Measurements from ENCODE around the gene FSTL4. TPM values are rescaled to one million over a fixed set of nuclear protein-coding genes. Genes with fewer than 3 reads are reported as not detected.

FSTL4 gene
- total and polyA plus RNA-seq, 4 donors: 0.08 to 1.4 (median 0.31) TPM

- H3K9ac ChIP-seq (ENCODE audit: insufficient read depth in 1 of 2, low read length in 2 of 2): no peak overlapping the region
- TF ChIP-seq CTCF (IDR thresholded peaks at IDR 0.05; ENCODE audit: control extremely low read depth, extremely low read depth): no peak
- H3K36me3 ChIP-seq (ENCODE audit: control insufficient read depth in 4 of 4, insufficient read depth in 4 of 4, low read length in 4 of 4): no peaks in the 10 kb centered on the region
- H3K4me3 ChIP-seq: no peak overlapping the region
- DNase-seq: no peak
- H3K4me1 ChIP-seq (ENCODE audit: control insufficient read depth in 5 of 5, insufficient read depth in 5 of 5, low read length in 5 of 5): no peaks in the 10 kb centered on the region
- no peaks in the 10 kb centered on the region for H3K9me3 ChIP-seq (ENCODE audit: control insufficient read depth in 4 of 4, insufficient read depth in 3 of 4, low read length in 3 of 4)
- ATAC-seq (ENCODE audit: insufficient read depth, low FRiP score): no peak
- H3K27me3 ChIP-seq (ENCODE audit: control insufficient read depth in 3 of 3, insufficient read depth in 3 of 3, low read length in 2 of 3): peaks cover 0 to 3% (median 0%) of the 10 kb centered on the region in 3 donors
- no peak overlapping the region for H3K27ac ChIP-seq (ENCODE audit: low read depth in 1 of 2, low read length in 1 of 2)
- WGBS, 2 donors: 84 to 88% methylated on average over 11 of the region's 11 CpGs
Measured at GRCh38 chr5:133333326-133334150, 278.8 kb downstream of the FSTL4 start.

- TF ChIP-seq CTCF (IDR thresholded peaks at IDR 0.05; ENCODE audit: control extremely low read depth, extremely low read depth): no peak
- 84 to 90% methylated on average over 5 of the region's 5 CpGs for WGBS, 2 donors
- no peak overlapping the region for H3K4me3 ChIP-seq
- H3K9ac ChIP-seq (ENCODE audit: insufficient read depth in 1 of 2, low read length in 2 of 2): no peak overlapping the region
- no peaks in the 10 kb centered on the region for H3K4me1 ChIP-seq (ENCODE audit: control insufficient read depth in 5 of 5, insufficient read depth in 5 of 5, low read length in 5 of 5)
- H3K27ac ChIP-seq (ENCODE audit: low read depth in 1 of 2, low read length in 1 of 2): no peak overlapping the region
- DNase-seq (no peak), ATAC-seq (ENCODE audit: insufficient read depth, low FRiP score) (no peak)
- H3K36me3 ChIP-seq (ENCODE audit: control insufficient read depth in 4 of 4, insufficient read depth in 4 of 4, low read length in 4 of 4): no peaks in the 10 kb centered on the region
- peaks cover 0 to 3% (median 0%) of the 10 kb centered on the region in 3 donors for H3K27me3 ChIP-seq (ENCODE audit: control insufficient read depth in 3 of 3, insufficient read depth in 3 of 3, low read length in 2 of 3)
- no peaks in the 10 kb centered on the region for H3K9me3 ChIP-seq (ENCODE audit: control insufficient read depth in 4 of 4, insufficient read depth in 3 of 4, low read length in 3 of 4)
Measured at GRCh38 chr5:133332439-133333024, 279.8 kb downstream of the FSTL4 start.

GRCh38 chr5:133331941-133332340, 280.4 kb downstream of the FSTL4 start:
- 82 to 86% methylated on average over 12 of the region's 12 CpGs for WGBS, 2 donors
- Histone ChIP-seq H3K4me1 (ENCODE audit: control insufficient read depth in 5 of 5, insufficient read depth in 5 of 5, low read length in 5 of 5) (no peaks in the 10 kb centered on the region), H3K27ac (ENCODE audit: low read depth in 1 of 2, low read length in 1 of 2) (no peak overlapping the region), H3K4me3 (no peak overlapping the region), H3K27me3 (ENCODE audit: control insufficient read depth in 3 of 3, insufficient read depth in 3 of 3, low read length in 2 of 3) (peaks cover 0 to 3% (median 0%) of the 10 kb centered on the region in 3 donors), H3K9ac (ENCODE audit: insufficient read depth in 1 of 2, low read length in 2 of 2) (no peak overlapping the region), H3K9me3 (ENCODE audit: control insufficient read depth in 4 of 4, insufficient read depth in 3 of 4, low read length in 3 of 4) (no peaks in the 10 kb centered on the region), H3K36me3 (ENCODE audit: control insufficient read depth in 4 of 4, insufficient read depth in 4 of 4, low read length in 4 of 4) (no peaks in the 10 kb centered on the region)
- ATAC-seq (ENCODE audit: insufficient read depth, low FRiP score) (no peak), DNase-seq (no peak)
- TF ChIP-seq CTCF (IDR thresholded peaks at IDR 0.05; ENCODE audit: control extremely low read depth, extremely low read depth): no peak
